ENCODE measurements around the gene IL20.

GRCh38 chr1:206895325-206895724 is 29.9 kb downstream of the IL20 start:
- TF ChIP-seq, protein P1, sequence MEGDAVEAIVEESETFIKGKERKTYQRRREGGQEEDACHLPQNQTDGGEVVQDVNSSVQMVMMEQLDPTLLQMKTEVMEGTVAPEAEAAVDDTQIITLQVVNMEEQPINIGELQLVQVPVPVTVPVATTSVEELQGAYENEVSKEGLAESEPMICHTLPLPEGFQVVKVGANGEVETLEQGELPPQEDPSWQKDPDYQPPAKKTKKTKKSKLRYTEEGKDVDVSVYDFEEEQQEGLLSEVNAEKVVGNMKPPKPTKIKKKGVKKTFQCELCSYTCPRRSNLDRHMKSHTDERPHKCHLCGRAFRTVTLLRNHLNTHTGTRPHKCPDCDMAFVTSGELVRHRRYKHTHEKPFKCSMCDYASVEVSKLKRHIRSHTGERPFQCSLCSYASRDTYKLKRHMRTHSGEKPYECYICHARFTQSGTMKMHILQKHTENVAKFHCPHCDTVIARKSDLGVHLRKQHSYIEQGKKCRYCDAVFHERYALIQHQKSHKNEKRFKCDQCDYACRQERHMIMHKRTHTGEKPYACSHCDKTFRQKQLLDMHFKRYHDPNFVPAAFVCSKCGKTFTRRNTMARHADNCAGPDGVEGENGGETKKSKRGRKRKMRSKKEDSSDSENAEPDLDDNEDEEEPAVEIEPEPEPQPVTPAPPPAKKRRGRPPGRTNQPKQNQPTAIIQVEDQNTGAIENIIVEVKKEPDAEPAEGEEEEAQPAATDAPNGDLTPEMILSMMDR (IDR thresholded peaks at IDR 0.05; ENCODE audit: low read depth, low read length): no peak
- no peak for TF ChIP-seq EZH2phosphoT487 (IDR thresholded peaks at IDR 0.05; ENCODE audit: low read depth)
